Hematopoietic multipotent progenitor cell treated with erythropoietin and hydrocortisone succinate and interleukin-3 and kit ligand, for 15 days (in vitro differentiated cells): ENCODE results near the gene GLP1R.
"Not testable (repeated sequence)": the region's sequence is repeated elsewhere in the genome, so short reads cannot be mapped to it uniquely, and the experiment has no call there.

Experiments used
- DNase-seq: peaks from one replicate; pipeline ENCODE4 v3.0.0-alpha.2; 2015; ENCODE audit warnings: low spot score

The GLP1R gene

DNA sequence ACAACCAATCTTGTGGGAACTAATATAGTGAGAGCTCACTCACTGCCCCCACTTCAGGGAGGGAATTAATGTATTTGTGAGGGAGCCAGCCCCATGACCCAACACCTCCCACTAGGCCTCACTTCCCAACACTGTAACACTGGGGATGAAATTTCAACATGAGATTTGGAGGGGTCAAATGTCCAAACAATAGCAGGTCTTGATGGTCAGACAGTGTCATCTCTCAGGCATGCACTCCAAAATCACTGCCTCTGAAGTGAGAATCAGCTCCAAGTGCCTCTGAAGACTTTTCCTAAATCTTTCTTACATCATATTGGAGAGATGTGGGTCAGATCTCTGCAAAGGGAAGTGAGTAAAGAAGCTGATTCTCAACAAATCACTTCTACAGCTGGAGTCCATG, 80.3 kb downstream of the GLP1R start:
- DNase-seq, result no peak

DNA sequence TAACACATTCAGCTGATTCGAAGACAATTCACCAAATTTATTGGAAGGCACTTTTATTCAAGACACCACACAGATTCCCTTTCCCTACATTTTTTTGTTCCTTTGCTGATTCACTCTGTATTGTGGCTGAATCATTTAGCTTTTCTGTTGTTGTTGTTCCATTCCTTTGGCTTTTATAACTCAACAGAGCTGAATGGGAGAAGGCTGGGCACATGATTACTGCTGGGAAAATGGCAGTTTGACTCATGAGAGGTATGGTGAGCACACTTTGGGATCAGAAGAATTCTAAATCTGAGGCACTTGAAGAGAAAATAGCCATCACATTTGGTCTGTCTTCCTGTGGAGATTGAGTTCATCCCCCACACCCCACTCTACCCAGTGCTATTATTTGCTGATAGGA, 82.1 kb downstream of the GLP1R start:
- no peak for DNase-seq

- DNase-seq, result not testable (repeated sequence)
Measured at GRCh38 chr6:39134761-39135160, 86.2 kb downstream of the GLP1R start.

GRCh38 chr6:39136207-39136606, 87.6 kb downstream of the GLP1R start:
- not testable (repeated sequence) for DNase-seq

- peak; percentile 23 for DNase-seq
Measured at GRCh38 chr6:39137245-39137644, 88.7 kb downstream of the GLP1R start.
